AG08395 (cell line): ENCODE results near the gene NEDD9.

Experiments
- DNase-seq: peaks from one replicate; pipeline ENCODE4 v3.0.0; 2012; ENCODE audit warnings: mixed read lengths, low spot score

Gene NEDD9

GRCh38 chr6:11233673-11234573 is 1.5 kb upstream of the NEDD9 start:
- DNase-seq = no peak

GRCh38 chr6:11232770-11233626 is 530 bp upstream of the NEDD9 start:
- DNase-seq = peak; percentile 24

GRCh38 chr6:11231564-11232192 is 790 bp downstream of the NEDD9 start:
- peak; percentile 72 for DNase-seq

GRCh38 chr6:11231108-11231463 is 1.4 kb downstream of the NEDD9 start:
- DNase-seq = no peak

- no peak for DNase-seq
These were observed 2.0 kb downstream of the NEDD9 start for GRCh38 chr6:11230158-11231107.

- DNase-seq = no peak
These were observed 2.8 kb downstream of the NEDD9 start for GRCh38 chr6:11229655-11230046.

- no peak for DNase-seq
These were observed 3.4 kb downstream of the NEDD9 start for GRCh38 chr6:11228935-11229654.

GRCh38 chr6:11227698-11228097 is 4.8 kb downstream of the NEDD9 start:
- DNase-seq = no peak

GRCh38 chr6:11226005-11226404 is 6.5 kb downstream of the NEDD9 start:
- DNase-seq = no peak

- DNase-seq = no peak
These were observed 7.5 kb downstream of the NEDD9 start for GRCh38 chr6:11224966-11225463.

GRCh38 chr6:11224252-11224965 is 8.1 kb downstream of the NEDD9 start:
- no peak for DNase-seq

GRCh38 chr6:11223286-11223864 is 9.1 kb downstream of the NEDD9 start:
- DNase-seq = no peak

- no peak for DNase-seq
These were observed 9.8 kb downstream of the NEDD9 start for GRCh38 chr6:11222385-11223277.

- DNase-seq = no peak
These were observed 10.7 kb downstream of the NEDD9 start for GRCh38 chr6:11221623-11222384.

- no peak for DNase-seq
These were observed 13.1 kb downstream of the NEDD9 start for GRCh38 chr6:11219400-11219834.

- no peak for DNase-seq
These were observed 13.7 kb downstream of the NEDD9 start for GRCh38 chr6:11218538-11219399.

GRCh38 chr6:11218102-11218442 is 14.4 kb downstream of the NEDD9 start:
- no peak for DNase-seq
